GM18907 (cell line): ENCODE data around the gene RNF13.
A peak's percentile ranks its signal among the peaks of the same experiment; 100 is the strongest.

Experiments used
- ATAC-seq: cut with Tn5 transposase; IDR thresholded peaks from one replicate; pipeline ENCODE4 v1.9.1; 2021; ENCODE audit warnings: mild to moderate bottlenecking, moderate library complexity; ENCODE audit not compliant: unreplicated experiment

Gene RNF13, protein sequence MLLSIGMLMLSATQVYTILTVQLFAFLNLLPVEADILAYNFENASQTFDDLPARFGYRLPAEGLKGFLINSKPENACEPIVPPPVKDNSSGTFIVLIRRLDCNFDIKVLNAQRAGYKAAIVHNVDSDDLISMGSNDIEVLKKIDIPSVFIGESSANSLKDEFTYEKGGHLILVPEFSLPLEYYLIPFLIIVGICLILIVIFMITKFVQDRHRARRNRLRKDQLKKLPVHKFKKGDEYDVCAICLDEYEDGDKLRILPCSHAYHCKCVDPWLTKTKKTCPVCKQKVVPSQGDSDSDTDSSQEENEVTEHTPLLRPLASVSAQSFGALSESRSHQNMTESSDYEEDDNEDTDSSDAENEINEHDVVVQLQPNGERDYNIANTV

DNA sequence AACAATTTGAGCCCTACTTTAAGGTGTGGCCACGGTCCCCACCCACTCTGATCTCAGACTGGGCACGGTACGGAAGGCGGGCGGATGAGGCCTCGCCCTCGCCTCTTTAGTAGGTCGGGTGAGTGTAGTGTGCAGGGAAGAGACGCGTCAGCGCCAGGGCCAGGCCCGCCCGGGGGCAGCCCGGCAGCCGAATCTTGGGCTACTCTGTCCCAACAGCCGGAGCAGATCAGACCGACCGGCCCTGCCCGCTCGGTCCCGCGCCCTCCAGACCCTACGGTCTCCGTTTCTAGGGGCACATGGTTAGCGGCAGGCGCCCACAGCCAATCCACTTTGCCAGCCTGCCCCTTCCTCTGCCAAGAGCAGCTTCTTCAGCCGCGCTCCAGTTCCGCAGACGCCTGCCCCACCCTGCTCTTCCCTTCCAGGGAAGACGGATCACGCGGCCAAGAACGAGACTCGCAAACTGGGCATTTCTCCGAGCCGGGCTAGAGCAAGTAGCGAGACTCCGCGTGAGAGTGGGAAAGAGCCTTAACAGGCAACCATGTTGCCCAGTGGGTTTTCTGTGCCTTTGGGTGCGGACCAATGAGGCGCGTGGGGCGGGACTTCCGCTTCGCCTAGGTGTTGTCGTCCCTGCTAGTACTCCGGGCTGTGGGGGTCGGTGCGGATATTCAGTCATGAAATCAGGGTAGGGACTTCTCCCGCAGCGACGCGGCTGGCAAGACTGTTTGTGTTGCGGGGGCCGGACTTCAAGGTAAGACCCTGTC lies at the start of gene RNF13:
TSS of gene RNF13 (plus strand) at position 610 of the 761 bp plus-strand sequence. CDS start 32,812 bp downstream, outside the sequence.
- peak; percentile 95 for ATAC-seq

DNA sequence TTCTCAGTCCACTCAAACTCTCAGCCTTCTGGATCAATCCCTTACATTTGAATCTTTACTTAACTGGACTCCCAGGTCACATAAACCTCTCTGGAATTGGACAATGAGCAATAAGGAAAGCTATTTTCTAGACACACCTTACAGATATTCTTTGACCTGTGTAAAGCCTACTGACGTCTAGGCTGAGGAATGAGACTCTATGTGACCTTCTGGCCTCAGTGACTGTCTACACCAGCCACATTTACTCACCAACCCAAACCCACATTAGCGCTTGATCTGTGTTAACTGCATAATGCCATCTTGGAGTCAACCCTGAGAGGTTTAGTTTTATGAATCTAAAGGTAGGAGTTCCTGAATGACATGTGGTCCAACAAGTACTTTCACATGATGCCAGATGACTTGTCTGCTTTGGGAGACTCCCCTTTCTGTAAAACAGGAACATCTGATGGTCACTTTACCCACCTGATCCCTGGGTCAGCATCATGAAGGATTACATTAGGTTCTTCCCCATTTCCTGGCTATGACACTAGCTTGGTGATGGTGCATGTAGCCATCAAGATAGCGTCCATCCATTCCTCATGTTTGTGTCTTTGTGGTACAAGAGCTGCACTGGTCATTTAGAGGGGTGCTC lies 49.3 kb upstream of the RNF13 start:
- ATAC-seq, result no peak

DNA sequence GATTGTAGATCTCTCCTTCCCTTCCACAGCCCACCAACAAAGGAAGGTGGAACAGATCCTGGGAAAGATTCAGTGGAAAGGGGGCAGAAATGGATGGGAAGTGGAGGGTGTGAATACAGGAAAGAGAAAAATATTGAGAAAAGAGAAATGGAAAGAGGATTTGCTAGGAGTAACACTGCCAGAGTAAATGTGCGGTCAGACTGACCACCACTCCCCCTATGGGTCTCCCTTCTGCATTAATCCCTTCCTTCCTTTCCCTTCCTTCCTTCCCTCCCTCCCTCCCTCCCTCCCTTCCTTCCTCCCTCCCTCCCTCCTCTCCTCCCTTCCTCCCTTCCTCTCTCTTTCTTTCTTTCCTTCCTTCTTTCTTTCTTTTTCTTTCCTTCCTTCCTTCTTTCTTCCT lies 48.7 kb upstream of the RNF13 start:
- ATAC-seq, result no peak

DNA sequence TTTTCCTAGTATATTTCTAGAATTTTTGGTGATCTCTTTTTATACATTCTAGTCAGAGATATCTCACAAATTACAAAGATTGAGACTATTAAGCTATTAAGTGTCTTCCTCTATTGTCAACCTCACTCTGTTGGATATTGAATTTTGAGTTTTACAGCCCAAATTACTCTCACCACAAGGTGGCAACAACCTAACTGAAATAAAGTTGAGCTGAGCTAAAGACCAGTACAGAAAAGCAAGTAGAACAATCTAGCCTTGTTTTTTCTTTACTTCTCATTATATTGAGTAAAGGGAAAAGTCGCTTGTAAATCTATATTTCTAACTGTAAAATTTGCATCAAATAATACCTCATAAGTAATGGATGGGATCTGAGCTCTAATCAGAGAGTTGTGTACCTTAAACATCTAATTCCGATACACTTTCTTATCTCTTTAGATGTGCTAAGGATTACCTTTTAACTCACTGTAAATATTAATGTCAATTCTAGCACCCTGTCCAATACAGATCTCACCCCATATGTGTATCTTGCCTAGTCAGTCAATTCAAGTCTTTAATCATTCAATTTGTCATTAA lies 47.2 kb upstream of the RNF13 start:
- ATAC-seq, result no peak

DNA sequence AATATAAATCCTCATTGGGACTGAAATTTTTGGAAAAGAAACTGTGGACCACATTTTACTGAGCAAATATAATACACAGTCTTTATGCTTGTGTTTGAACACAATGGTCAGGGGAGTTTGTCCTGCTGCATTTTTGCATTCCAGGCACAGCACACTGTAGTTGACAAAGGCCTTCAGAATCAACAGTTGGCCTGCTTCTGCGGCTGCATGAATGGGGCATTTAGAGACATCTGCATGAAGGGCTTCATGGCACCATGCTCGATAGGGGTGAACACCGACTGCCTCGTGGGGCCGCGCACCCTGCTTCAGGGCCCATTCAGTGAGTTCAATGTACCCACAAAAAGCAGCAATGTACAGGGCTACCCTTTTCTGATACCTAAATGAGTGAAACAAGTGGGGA lies 45.3 kb upstream of the RNF13 start:
- no peak for ATAC-seq

DNA sequence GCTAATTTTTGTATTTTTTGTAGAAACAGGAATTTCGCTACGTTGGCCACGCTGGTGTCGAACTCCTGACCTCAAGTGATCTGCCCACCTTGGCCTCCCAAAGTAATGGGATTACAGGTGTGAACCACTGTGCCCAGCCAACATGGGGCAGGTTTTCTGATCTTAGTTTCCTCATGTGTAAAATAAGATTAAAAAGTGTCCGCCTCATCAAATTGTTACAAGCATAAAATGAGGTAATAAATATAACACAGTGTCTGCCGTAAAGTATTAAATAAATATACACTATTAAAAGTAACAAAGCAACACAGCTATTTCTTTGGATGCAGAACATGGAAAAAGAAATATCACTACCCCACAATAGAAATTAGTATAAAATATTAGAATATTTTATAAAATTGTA lies 44.3 kb upstream of the RNF13 start:
- no peak for ATAC-seq

DNA sequence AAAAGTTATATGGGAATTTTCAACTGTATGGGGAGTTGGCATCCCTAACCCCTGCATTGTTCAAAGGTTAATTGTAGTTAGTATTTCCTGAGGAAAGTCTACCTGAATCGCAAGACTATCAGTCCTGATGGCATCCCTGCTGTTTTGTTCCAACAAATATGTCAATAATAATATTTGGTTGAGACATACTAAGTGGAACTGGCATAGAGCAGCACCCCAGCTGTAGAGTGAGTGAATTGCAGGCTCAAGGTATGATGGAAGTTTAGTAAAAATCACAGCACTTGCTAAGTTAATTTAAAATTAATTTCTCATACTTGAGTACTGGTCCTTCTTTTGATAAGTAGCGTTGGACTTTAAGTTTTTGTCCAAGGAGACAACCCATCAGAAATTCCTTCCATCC lies 42.8 kb upstream of the RNF13 start:
- no peak for ATAC-seq

DNA sequence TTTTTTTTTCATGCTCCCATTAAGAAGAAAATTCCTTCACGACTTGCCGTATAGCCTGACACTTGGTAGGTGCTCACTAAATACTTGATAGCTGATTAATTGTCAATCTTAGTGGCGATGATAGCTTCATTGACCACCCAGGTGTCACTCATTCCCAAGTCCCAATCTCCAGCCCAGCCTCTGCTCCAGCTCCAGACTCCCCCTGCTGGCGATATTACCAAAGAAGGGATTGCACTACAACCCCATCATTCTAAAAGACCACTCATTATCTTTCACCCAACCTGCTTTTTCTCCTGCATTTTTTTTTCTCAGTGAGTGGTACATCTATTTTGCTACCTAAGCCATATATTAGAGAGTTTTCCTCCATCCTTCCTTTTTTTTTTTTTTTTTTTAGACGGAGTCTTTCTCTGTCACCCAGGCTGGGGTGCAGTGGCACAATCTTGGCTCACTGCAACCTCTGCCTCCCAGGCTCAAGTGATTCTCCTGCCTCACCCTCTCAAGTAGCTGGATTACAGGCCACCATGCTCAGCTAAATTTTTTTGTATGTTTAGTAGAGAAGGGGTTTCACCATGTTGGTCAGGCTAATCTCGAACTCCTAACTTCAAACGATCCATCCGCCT lies 41.3 kb upstream of the RNF13 start:
- ATAC-seq, result peak; percentile 67

DNA sequence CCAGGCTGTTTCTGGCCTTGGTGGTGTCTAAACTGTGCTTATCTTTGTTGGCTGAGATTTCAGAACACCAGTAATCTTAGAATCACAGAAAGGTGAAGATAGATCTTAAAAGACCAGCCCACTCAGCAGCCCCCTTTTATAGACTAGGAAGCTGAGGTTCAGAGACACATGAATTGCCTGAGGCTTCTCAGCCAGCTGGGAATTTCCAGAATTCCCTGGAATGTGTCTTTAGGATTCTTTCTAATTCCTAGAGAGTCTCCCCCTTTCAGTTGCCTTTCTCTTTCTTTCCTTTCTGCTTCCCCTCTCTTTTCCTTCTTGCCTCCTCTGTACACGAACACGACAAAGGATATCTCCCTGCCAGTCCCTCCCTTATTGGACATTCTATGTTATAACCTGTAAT lies 40.2 kb upstream of the RNF13 start:
- no peak for ATAC-seq

DNA sequence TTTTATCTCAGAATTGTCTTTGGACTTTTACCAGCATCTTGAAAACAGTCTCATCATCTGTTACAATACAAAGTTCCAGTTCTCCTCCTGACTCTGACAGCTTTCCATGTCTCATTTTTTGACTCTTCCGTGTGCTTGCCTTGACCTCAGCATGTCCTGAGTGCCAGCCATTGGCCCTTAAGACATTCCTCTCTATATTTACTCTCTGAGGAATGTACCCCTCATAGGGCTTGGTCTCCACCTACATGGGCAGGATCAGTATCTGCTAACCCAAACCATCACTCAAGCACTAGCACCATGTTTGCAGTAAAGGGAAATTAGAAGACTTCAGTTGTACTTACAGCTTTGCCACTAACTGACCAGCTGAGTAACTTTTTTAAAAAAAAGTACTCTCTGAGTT lies 36.8 kb upstream of the RNF13 start:
- no peak for ATAC-seq

DNA sequence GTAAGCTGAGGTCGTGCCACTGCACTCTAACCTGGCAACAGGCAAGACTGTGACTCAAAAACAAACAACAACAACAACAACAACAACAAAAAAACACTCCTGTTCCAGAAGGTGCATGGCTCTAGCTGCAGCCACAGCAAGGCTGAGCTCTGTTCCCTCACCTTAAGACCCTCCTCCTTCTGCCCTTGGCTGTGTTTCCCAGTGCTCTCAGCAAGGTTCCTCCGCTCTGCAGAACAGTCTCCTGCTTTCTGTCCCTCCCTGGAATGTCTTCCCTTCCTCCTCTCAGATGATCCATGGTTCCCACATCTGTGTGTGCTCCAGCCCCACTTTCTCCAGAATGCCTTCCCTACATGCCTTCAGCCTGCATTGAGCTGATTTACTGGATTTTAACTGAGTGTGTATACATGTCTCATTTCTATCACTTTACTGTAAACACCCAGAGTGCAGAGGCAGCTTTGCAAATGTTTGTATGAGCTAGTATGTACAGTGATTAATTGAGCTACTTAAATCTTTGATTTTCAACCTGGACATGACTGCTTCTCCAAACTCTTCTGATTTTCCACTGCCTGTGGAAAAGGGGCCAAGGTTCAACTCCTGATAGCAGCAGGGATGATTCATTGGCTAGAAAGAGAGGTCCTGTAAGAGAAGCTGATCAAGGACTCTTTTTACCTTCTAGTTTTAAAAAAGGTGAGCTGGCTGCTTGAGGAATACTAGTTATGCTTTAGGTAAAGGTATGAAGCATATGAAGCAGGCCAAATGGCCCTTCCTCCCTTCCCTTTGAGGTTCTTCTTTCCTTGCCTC lies 35.4 kb upstream of the RNF13 start:
- ATAC-seq, result no peak

DNA sequence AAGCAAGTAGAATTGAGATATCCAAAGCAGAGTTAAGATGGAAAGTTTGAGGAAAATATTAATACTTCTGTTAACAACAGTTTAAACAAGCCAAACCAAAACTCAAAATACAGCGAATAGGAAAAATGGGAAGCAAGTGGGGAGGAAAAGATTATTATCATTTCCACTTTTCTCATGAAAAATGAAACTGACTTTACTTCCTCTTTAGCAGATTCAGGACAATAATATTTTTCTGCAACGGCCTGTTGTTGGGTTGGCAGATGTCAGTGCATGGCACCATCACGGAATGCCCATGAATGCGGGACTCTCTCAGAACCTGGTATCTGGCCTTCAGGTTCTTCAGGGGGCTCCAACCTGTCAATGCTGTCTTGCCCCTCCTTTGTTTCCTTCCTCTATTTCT lies 31.8 kb upstream of the RNF13 start:
- ATAC-seq, result peak; percentile 49

DNA sequence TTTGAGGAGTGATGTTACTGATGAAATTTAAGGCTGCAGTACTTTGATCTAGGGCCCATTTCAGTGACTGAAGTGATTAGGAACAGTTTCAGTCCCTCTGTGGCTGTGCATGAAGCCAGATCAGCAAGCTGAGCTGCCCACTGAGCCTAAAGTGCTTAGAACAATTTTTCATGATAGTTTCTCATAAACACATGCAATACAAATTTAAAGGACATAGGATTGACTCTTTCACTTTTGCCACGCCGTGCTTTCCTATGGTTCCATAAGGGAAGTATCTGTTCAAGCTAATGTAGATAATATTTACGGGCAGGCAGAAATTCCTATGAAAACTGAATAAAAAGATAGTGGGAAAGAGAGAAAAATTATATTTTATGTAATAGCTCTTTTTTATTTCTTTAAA lies 31.3 kb upstream of the RNF13 start:
- ATAC-seq, result no peak

DNA sequence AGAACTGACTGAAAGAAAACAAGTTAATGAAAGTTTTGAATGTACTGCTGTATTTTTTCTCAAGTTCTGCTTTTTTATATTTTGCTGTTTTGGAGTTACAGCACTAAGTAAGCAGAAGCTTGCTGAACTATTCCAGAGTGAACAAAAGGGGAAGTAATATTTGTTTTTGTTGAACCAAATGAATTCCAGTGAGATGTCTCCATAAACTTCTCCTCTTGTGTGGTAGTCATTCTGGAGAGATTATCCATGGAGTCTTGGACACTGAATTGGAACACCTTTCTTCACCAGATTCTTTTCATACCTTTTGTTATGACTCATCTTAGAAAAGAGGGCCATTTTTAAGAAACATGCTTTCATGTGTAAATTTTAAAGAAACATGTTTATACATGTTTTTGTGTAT lies 29.4 kb upstream of the RNF13 start:
- ATAC-seq, result no peak

DNA sequence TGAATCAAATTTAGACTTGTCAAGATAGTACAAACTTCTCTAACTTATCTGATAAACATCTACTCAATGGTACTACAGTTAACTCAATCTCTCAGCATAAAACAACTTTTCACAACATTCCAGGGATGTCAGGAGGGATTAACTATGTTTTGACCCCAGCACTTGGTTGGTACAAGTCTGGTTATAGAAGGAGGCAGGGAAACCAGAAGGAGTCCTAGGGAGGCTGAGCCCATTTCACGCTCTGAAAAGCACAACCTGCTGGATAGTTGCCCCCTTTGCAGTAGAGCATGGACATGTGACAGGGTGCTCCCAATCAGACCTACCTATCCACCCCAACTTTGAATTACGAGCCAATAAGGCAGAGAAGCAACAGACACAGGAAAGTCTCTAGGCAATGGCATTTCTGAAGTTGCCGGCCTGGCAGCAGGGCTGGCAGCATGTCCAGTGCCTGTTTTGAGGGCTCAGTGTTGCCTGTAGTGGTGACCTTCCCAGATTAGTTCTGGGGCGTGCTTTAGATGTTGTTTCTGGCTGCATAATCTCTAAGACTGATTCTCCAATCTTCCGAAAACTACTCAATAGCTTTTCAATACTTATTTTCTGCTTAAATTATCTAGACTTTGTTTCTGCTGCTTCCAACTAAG lies 28.8 kb upstream of the RNF13 start:
- no peak for ATAC-seq

DNA sequence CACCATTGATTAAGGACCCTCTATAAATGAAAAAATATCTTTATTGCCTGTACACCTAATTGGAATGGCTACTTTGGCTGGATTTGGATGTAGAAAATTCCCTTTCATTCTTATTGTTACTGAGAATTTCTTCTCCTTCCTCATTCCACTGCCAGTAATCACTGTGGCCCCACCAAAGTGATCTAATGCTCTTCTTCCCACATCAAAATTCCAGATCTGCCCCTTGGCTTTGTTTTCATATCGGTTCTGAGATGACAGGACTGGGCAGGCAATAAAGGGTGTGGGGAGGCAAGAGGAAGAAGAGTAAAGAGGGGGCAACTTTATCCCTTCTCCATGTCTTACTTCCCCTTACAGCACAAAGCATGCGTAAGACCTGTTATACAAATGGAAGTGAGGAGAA lies 22.7 kb upstream of the RNF13 start:
- ATAC-seq, result no peak

DNA sequence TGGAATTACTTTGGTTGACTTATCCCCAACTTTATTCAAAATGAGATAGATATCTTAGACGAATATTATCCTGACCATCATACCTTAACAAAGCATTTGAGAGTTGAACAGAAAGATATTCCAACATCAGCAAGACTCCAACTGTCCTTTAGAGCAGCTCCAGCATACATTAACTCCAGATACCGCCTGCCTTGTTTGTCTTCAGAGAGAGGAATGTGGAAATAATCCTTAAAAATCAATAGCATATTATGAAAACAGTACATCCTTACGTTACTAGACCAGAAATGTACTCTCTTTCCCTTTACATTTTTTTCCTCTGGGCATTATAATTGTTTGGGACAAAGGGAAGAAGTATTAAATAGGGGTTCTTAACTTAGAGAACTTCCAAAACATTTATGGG lies 22.3 kb upstream of the RNF13 start:
- ATAC-seq, result no peak

DNA sequence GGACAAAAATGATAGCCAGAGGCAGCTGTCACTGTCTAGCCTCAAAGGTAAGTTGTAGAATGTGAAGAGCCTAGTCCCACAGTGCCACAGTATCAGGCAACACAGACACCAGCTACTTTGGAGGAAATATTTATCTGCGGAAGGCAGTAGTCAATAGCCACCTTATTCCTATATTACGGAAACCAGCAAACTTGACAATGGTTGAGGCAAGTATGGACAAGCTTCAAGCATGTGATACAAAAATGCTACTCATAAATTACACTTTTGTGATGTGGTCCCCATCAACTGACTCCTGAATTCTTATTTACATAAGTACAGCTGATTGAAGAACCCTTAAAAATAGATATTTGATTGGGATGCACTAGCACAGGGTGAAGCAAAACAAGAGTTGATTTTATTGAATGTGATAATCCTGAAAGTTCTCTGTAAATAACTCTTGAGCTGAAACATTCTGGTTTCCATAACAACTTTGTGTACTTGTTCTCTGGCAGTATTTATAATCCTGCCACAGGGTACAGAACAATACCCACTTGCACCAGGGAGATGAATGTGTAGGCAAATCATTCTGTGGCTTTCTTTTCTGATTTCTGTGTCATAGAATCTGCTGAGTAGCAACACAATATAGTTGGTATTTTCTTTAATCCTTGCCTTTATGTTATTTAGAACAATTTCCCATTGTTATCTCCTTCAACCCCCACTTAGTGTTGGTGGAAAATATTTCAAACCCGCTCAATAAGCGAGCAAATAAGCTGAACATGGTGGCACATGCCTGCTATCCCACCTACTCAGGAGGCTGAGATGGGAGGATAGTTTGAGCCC lies 20.4 kb upstream of the RNF13 start, which contains the start of gene ANKUB1:
TSS of gene ANKUB1 (minus strand) at position 103 of the 819 bp plus-strand sequence. CDS start 188 bp downstream, outside the sequence.
- ATAC-seq, result no peak

DNA sequence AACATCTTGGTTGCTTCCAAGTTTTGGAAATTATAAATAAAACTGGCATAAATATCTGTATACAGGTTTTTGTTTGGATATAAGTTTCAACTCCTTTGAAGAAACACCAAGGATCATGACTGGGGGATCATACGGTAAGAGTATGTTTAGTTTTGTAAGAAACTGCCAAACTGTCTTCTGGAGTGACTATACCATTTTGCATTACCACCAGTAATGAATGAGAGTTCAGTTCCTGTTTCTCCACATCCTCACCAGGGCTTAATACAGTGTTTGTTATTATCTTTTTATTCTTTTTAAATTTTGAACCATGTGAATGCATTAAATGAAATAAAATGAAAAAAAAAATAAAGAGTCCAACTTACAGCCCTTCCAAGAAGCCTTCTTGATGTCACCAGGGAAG lies 17.0 kb upstream of the RNF13 start:
- ATAC-seq, result no peak
